Natural killer cell (primary cell): ENCODE results near the gene CDH13. TPM values are rescaled to one million over a fixed set of nuclear protein-coding genes. Genes with fewer than 3 reads are reported as not detected.

Experiments
- ATAC-seq, 3 donors: fragments of 150-1000 bp in 2 of 3; fragments of 200-7000 bp in 1 of 3; cut with Tn5 transposase; 1 replicate in 1 of 3; 2 replicates in 2 of 3; pipeline ENCODE4 v1.10.0; 2021; ENCODE audit warnings: mild to moderate bottlenecking in 2 of 3, moderate library complexity in 2 of 3
- DNase-seq, 2 donors: peaks; one replicate each; pipeline versions ENCODE4 v3.0.0 to v3.0.0-alpha.2; 2013 to 2021; ENCODE audit warnings: mixed read lengths in 1 of 2
- H3K27ac ChIP-seq: one replicate; pipeline ENCODE4 v1.5.1; 2013; ENCODE audit warnings: mild to moderate bottlenecking, low read length
- H3K27me3 ChIP-seq: one replicate; pipeline ENCODE4 v1.6.1; 2013; ENCODE audit warnings: low read length; ENCODE audit not compliant: control insufficient read depth, insufficient read depth
- H3K36me3 ChIP-seq: one replicate; pipeline ENCODE4 v1.6.1; 2013; ENCODE audit warnings: low read length; ENCODE audit not compliant: control insufficient read depth, insufficient read depth
- H3K4me1 ChIP-seq: one replicate; pipeline ENCODE4 v1.6.1; 2013; ENCODE audit warnings: low read length; ENCODE audit not compliant: control insufficient read depth, insufficient read depth
- H3K4me3 ChIP-seq: one replicate; pipeline ENCODE4 v1.5.1; 2013; ENCODE audit warnings: low read length
- H3K9me3 ChIP-seq: one replicate; pipeline ENCODE4 v1.6.1; 2013; ENCODE audit warnings: low read length; ENCODE audit not compliant: control insufficient read depth, insufficient read depth
- H3K27ac Mint-ChIP-seq, 2 donors: one replicate each; pipeline ENCODE4 v1.8.0; 2022; ENCODE audit warnings: mild to moderate bottlenecking in 2 of 2, mixed read lengths in 2 of 2, moderate library complexity in 1 of 2
- H3K27me3 Mint-ChIP-seq, 2 donors: one replicate each; pipeline ENCODE4 v1.8.0; 2022; ENCODE audit warnings: low read depth in 2 of 2, mixed read lengths in 2 of 2
- H3K36me3 Mint-ChIP-seq: one replicate; pipeline ENCODE4 v1.8.0; 2022; ENCODE audit warnings: mixed read lengths
- H3K4me1 Mint-ChIP-seq, 2 donors: one replicate each; pipeline ENCODE4 v1.8.0; 2022; ENCODE audit warnings: mixed read lengths in 2 of 2
- H3K4me3 Mint-ChIP-seq: one replicate; pipeline ENCODE4 v1.8.0; 2022; ENCODE audit warnings: mild to moderate bottlenecking, moderate library complexity, mixed read lengths
- H3K9me3 Mint-ChIP-seq, 2 donors: one replicate each; pipeline ENCODE4 v1.8.0; 2022; ENCODE audit warnings: mixed read lengths in 2 of 2
- CTCF ChIP-seq: fragments of 200-600 bp; IDR thresholded peaks from one replicate; pipeline ENCODE4 v1.8.0; 2022; ENCODE audit warnings: antibody characterized with exemption
- WGBS: methylation state at CpG from one replicate; pipeline ENCODE4 v1.1.7; 2013; ENCODE audit warnings: missing lambda C conversion rate; ENCODE audit not compliant: insufficient coverage; 5-methylcytosine and 5-hydroxymethylcytosine counted together
- intact Hi-C: fragments of 100-400 bp; cut with micrococcal nuclease; formaldehyde crosslinking; loops from one replicate; pipeline ENCODE4 v1.14.2; 2022
- total RNA-seq, 4 donors: library from RNA; stranded (reverse); fragments of 120-200 nt in 1 of 4; gene quantifications; one replicate each; pipeline versions ENCODE4 v1.2.3 to v1.2.4, GENCODE V29; 2013 to 2022

Gene CDH13
- total RNA-seq, 3 donors from 2014 or later (not counting 1 experiment from before 2014, with no cell fraction given), result not detected

GRCh38 chr16:83353241-83353640 is 726.5 kb downstream of the CDH13 start:
- no peaks in the 10 kb centered on the region for H3K4me1 Mint-ChIP-seq
- Histone ChIP-seq H3K27ac (no peak overlapping the region), H3K4me1 (no peaks in the 10 kb centered on the region), H3K27me3 (no peaks in the 10 kb centered on the region), H3K36me3 (no peaks in the 10 kb centered on the region), H3K4me3 (no peak overlapping the region), H3K9me3 (no peaks in the 10 kb centered on the region)
- DNase-seq, result no peak
- intact Hi-C loops, result no loop called here
- peaks cover 3 to 16% of the 10 kb centered on the region in 2 donors for H3K27me3 Mint-ChIP-seq
- no peak overlapping the region for H3K27ac Mint-ChIP-seq
- no peak for TF ChIP-seq CTCF
- H3K9me3 Mint-ChIP-seq, result no peaks in the 10 kb centered on the region
- WGBS, result 87% methylated on average over 3 of the region's 3 CpGs
- ATAC-seq, result no peak
- no peaks in the 10 kb centered on the region for H3K36me3 Mint-ChIP-seq
- H3K4me3 Mint-ChIP-seq, result no peak overlapping the region

GRCh38 chr16:83354015-83354414 is 727.2 kb downstream of the CDH13 start:
- ATAC-seq (no peak), DNase-seq (no peak)
- H3K36me3 ChIP-seq, result no peaks in the 10 kb centered on the region
- no peak overlapping the region for H3K4me3 ChIP-seq
- H3K9me3 ChIP-seq, result no peaks in the 10 kb centered on the region
- no peaks in the 10 kb centered on the region for H3K4me1 ChIP-seq
- no peaks in the 10 kb centered on the region for H3K36me3 Mint-ChIP-seq
- intact Hi-C loops, result no loop called here
- H3K9me3 Mint-ChIP-seq, result no peaks in the 10 kb centered on the region
- no peaks in the 10 kb centered on the region for H3K4me1 Mint-ChIP-seq
- H3K27me3 Mint-ChIP-seq, result peaks cover 3 to 16% of the 10 kb centered on the region in 2 donors
- 82% methylated on average over 5 of the region's 7 CpGs for WGBS
- no peak for TF ChIP-seq CTCF
- H3K27ac ChIP-seq, result no peak overlapping the region
- no peak overlapping the region for H3K27ac Mint-ChIP-seq
- H3K27me3 ChIP-seq, result no peaks in the 10 kb centered on the region
- H3K4me3 Mint-ChIP-seq, result no peak overlapping the region

- H3K9me3 Mint-ChIP-seq, result no peaks in the 10 kb centered on the region
- Histone ChIP-seq H3K27me3 (no peaks in the 10 kb centered on the region), H3K36me3 (no peaks in the 10 kb centered on the region), H3K27ac (no peak overlapping the region), H3K9me3 (no peaks in the 10 kb centered on the region), H3K4me3 (no peak overlapping the region), H3K4me1 (no peaks in the 10 kb centered on the region)
- 43% methylated on average over 7 of the region's 8 CpGs for WGBS
- no peak for TF ChIP-seq CTCF
- H3K4me3 Mint-ChIP-seq, result no peak overlapping the region
- intact Hi-C loops, result no loop called here
- H3K36me3 Mint-ChIP-seq, result no peaks in the 10 kb centered on the region
- no peaks in the 10 kb centered on the region for H3K4me1 Mint-ChIP-seq
- ATAC-seq (no peak), DNase-seq (no peak)
- H3K27ac Mint-ChIP-seq, result no peak overlapping the region
- peaks cover 7 to 16% of the 10 kb centered on the region in 2 donors for H3K27me3 Mint-ChIP-seq
These were observed 728.9 kb downstream of the CDH13 start for GRCh38 chr16:83355570-83356218.

- Mint-ChIP-seq H3K27ac (no peak overlapping the region), H3K4me1 (no peaks in the 10 kb centered on the region), H3K27me3 (peaks cover 7 to 15% of the 10 kb centered on the region in 2 donors), H3K36me3 (no peaks in the 10 kb centered on the region), H3K4me3 (no peak overlapping the region), H3K9me3 (no peaks in the 10 kb centered on the region)
- Histone ChIP-seq H3K4me3 (no peak overlapping the region), H3K36me3 (no peaks in the 10 kb centered on the region), H3K4me1 (no peaks in the 10 kb centered on the region), H3K27ac (no peak overlapping the region), H3K9me3 (no peaks in the 10 kb centered on the region), H3K27me3 (no peaks in the 10 kb centered on the region)
- ATAC-seq (peak in 1 of 3 donors; percentile 59), DNase-seq (peak in 1 of 2 donors; percentile 37)
- 0% methylated on average over 4 of the region's 4 CpGs for WGBS
- intact Hi-C loops, result no loop called here
- peak; percentile 42 for TF ChIP-seq CTCF
These were observed 729.5 kb downstream of the CDH13 start for GRCh38 chr16:83356266-83356665.
